Sciatic nerve (tissue), 2 donors: ENCODE data around the gene HS3ST6. TPM values are rescaled to one million over a fixed set of nuclear protein-coding genes. Genes with fewer than 3 reads are reported as not detected.
"Not testable (repeated sequence)": the region's sequence is repeated elsewhere in the genome, so short reads cannot be mapped to it uniquely, and the experiment has no call there.

Experiments used
- ATAC-seq: fragments of 200-7000 bp; cut with Tn5 transposase; one replicate; pipeline ENCODE4 v1.9.1; 2020; ENCODE audit warnings: mild to moderate bottlenecking, moderate library complexity
- DNase-seq: peaks from one replicate; pipeline ENCODE4 v3.0.0-alpha.2; 2020; ENCODE audit warnings: low spot score
- intact Hi-C: fragments of 100-400 bp; cut with DNase I; formaldehyde crosslinking; loops from one replicate; pipeline ENCODE4 v1.14.2; 2022
- total RNA-seq: library from RNA; stranded (reverse); fragmentation: NEBNext Ultra II Directional; extraction: Animal tissue kit (Norgen Biotek cat#: 25700); gene quantifications from one replicate; pipeline ENCODE4 v1.2.1, GENCODE V29; 2021
- donor health status: DM: no; HTN: no; CAD: no.
- donor health status: DM: no; HTN: no; CAD: no.

Gene HS3ST6
- total RNA-seq = not detected

- ATAC-seq = no peak
Observed at GRCh38 chr16:1918351-1919326, at the start of gene HS3ST6. Gene HS3ST6, minus strand, starts transcription at chr16:1918415. Its CDS starts 92 bp downstream, at chr16:1918323.

DNA sequence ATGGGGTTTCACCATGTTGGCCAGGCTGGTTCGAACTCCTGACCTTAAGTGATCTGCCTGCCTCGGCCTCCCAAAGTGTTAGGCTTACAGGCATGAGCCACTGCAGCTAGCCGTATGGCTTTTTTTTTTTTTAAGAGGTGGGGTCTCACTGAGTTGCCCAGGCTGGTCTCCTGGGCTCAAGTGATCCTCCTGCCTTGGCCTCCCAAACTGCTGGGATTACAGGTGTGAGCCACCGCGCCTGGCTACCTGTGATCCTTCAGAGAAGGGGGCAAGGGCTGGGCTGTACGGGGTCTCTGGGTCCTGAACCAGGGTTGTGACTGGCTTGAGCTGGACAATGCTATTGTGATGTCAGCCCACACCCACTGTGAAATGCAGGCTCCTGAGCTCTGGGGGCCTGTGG is 48.2 kb upstream of the HS3ST6 start, which contains the start of gene RNF151:
TSS of gene RNF151 (plus strand) at position 397 of the 400 bp plus-strand sequence. CDS start 26 bp downstream, outside the sequence.
- DNase-seq = no peak
- no peak for ATAC-seq
- intact Hi-C loops = no loop called here

More at GRCh38 chr16:1918351-1919326, at the start of gene HS3ST6:
- no peak for DNase-seq
- intact Hi-C loops = no loop called here

DNA sequence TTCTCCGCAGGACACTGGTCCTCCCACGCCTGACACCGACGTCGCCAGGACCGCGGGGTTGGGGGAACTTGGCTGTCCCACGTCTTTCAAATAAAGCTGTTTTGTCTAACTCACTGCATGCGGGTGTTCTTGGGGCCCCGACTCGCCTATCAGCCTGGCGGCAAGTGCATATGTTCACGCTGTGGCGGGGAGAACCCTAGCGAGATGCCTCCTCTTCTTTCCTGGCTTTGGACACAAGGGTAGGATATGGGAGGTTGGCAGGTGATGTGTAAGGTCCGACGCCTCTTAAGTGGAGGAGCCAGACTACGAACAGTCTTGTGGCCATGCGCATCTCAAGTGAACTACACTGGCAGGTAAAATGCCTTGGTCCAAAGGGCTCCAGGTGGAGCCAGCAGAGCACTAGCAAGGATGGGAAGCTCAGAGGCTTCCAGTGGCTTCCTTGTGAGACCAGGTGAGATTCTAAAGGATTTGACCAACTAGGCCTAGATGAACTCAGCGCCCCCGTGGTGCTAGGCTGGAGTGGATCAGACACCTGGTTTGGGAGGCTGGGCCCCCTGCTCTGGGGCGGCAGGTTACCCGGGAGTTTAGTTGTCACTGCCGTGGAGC is 47.3 kb upstream of the HS3ST6 start:
- no peak for DNase-seq
- no peak for ATAC-seq
- intact Hi-C loops = no loop called here

DNA sequence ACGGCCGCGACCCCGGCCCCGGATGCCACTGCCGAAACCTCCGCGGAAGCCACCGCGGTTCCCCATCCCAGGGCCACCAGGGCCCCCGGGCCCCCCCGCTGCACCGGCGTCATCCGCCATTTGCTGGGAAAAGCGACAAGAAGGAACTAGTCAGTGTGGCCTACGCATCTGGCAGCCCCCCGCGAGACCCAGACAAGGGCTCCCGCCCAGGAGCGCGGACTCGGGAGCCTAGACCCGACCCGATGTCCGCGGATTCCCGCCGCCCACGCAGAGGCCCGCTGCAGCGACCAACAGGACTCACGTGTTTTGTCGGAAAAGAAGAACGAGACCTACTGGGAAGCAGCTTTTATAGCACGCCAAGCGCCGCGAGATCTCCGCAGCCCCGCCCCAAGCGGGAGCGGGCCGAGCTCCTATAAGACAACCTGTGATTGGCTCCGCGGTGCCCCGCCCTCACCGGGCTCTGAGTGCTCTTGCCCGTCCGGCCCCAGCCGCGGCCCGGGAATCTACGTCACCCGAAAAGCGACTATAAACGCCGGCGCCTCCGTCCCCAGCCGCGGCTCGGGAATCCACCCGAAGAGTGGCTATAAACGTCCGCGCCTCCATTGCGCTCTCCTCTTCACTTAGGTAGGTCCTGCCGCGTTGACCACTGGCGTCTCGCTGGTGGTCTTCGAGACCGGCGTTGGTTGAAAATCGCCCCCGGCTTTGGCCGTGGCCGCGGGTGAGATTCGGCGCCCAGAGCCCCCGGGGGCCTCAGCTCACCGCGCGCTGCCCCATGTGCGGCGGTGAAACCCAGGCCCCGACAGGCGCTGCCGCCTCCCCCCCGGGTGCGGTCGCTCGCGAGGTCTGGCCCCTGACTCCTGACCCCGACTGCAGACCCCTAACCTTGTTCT is 46.5 kb upstream of the HS3ST6 start, which contains the start of gene RPS2:
TSS of gene RPS2 (minus strand) at position 321 of the 890 bp plus-strand sequence. CDS start at position 120, 201 bp downstream.
- intact Hi-C loops = no loop called here
- ATAC-seq (peak; percentile 98), DNase-seq (peak; percentile 100)

DNA sequence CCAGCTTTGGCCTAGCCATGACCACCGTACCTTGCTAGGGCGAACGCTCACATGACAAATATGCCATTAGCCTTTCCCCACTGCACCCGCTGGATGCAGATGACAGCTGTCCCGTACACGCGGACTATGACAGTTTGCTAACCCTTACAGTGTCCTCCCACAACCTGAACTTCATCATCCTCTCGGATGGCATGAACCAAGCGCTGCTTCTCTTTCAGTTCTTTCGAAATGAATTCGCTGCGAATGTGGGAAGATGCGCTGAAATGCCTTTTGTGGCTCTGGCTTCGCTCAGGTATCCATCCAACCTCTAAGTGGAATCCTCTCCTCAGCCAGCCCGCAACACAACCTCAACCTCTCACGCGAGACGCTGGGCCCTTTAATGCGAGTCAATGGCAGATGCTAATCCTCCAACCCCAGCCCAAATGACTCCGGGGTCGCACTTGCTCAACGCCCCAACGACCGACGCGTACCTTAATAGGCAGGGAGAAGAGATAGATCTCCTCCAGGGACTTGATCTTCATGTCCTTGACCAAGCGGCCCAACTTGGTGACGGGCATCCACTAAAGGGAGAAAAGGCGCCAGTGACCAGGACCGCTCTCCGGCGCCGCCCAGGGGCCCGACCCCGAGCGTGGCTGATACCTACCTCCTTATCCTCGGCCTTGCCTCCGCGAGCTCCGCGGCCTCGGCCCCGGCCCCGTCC is 45.7 kb upstream of the HS3ST6 start:
- intact Hi-C loops = no loop called here

GRCh38 chr16:1962161-1963153 is 44.2 kb upstream of the HS3ST6 start:
- intact Hi-C loops, ATAC-seq: not testable (repeated sequence)

More for the DNA sequence above, 45.7 kb upstream of the HS3ST6 start:
- DNase-seq (no peak), ATAC-seq (no peak)

DNA sequence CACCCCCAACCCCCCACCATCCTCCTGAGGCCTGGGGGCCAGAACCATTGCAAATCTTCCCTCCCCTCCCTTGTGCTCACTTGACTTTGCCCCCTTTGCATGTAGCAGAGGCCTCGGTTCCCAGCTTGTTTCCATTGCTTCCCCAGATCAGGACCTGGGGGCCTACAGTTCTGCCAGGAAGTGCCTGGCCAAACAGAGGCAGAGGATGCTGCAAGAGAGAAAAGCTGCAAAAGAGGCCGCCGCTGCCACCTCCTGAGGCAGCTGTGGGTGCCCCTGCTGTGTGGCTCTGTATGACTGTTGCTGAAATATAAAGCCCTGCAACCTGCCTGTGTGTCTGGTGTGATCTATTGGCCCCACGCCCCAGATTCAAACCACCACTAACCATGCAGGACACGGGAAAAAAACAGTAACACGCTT is 43.4 kb upstream of the HS3ST6 start:
- intact Hi-C loops = loop anchor here (2.0 kb wide), 1 partner anchor 17 kb away; no protein-coding TSS in a partner anchor
- no peak for ATAC-seq

More at GRCh38 chr16:1962161-1963153, 44.2 kb upstream of the HS3ST6 start:
- not testable (repeated sequence) for DNase-seq

GRCh38 chr16:1960665-1961630 is 42.7 kb upstream of the HS3ST6 start:
- DNase-seq (no peak), ATAC-seq (no peak)
- intact Hi-C loops = loop anchor here (2.0 kb wide), 1 partner anchor 18 kb away; no protein-coding TSS in a partner anchor

More for the DNA sequence above, 43.4 kb upstream of the HS3ST6 start:
- no peak for DNase-seq

DNA sequence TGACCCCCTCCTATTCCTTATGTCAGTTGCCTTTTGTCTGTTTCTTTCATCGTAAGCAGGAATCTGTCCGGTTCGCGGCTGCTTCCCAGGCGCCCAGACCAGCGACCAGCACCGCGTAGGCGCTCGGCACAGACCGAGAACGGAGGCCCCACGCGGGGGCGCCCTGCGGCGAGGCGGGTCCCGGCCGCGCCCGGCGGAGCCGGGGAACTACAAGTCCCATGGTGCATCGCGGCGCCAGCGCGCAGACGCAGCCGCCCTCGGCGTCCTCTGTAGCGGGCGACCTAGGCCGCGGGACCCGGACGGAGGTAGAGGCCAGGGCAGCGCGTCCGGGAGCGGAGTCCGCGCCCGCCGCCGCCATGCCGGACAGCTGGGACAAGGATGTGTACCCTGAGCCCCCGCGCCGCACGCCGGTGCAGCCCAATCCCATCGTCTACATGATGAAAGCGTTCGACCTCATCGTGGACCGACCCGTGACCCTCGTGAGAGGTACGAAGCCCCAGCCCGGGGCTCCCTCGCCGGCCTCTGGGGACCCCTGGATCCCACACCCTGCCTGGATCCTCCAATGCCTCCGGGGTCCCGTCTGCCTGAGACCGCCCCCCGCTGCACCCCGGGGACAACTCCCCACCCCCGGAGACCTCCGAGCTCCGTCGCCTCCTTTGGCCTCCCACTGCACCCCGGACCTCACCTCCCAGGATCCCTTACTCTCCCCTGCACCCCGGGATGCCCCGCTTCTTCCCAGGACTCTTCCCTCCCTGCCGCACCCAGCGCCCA is 41.2 kb upstream of the HS3ST6 start, which contains the start of gene NDUFB10:
TSS of gene NDUFB10 (plus strand) at position 270 of the 771 bp plus-strand sequence. CDS start at position 357, 87 bp downstream.
- ATAC-seq (peak; percentile 94), DNase-seq (peak; percentile 95)
- intact Hi-C loops = loop anchor here (2.0 kb wide), 1 partner anchor 19 kb away; no protein-coding TSS in a partner anchor

GRCh38 chr16:1958715-1959268 is 40.6 kb upstream of the HS3ST6 start:
- DNase-seq (no peak), ATAC-seq (peak; percentile 20)
- intact Hi-C loops = no loop called here

DNA sequence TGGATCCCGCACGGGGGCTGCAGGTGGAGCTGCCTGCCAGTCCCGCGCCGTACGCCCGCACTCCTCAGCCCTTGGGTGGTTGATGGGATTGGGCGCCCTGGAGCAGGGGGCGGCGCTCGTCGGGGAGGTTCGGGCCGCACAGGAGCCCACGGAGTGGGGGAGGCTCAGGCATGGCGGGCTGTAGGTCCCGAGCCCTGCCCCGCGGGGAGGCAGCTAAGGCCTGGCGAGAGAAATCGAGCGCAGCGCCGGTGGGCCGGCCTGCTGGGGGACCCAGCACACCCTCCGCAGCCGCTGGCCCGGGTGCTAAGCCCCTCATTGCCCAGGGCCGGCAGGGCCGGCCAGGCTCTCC is 39.9 kb upstream of the HS3ST6 start:
- DNase-seq, intact Hi-C loops, ATAC-seq: not testable (repeated sequence)

DNA sequence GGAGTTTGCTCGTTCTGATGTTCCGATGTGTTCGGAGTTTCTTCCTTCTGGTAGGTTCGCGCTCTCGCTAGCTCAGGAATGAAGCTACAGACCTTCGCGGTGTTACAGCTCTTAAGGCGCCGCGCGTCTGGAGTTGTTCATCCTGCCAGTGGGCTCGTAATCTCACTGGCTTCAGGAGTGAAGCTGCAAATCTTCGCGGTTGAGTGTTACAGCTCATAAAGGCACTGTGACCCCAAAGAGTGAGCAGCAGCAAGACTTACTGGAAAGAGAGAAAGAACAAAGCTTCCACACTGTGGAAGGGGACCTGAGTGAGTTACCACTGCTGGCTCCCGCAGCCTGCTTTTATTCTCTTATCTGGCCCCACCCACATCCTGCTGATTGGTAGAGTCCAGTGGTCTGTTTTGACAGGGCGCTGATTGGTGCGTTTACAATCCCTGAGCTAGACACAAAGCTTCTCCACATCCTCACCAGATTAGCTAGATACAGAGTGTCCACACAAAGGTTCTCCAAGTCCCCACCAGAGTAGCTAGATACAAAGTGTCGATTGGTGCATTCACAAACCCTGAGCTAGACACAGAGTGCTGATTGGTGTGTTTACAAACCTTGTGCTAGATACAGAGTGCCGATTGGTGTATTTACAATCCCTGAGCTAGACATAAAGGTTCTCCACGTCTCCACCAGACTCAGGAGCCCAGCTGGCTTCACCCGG is 39.4 kb upstream of the HS3ST6 start:
- intact Hi-C loops, ATAC-seq, DNase-seq: not testable (repeated sequence)

DNA sequence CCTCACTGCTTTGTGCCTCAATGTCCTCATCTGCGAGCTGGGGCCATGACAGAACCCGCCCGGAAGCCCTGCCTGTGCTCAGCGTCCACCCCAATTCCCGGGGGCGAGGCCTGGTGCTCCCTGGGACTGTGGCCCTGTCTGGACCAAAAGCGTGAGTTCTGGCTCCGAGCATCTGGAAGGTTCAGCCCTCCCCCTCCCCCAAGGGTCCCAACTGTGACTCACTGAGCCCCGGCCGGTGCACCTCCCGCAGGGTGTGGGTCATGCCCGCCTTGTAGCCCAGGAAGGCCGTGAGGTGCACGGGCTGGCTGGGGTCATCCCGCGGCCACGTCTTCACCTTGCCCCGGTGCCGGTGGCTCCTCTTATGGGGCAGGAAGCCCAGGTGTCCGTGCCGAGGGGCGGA is 35.5 kb upstream of the HS3ST6 start:
- intact Hi-C loops = no loop called here
- ATAC-seq = no peak
- DNase-seq = no peak

GRCh38 chr16:1950559-1950958 is 32.3 kb upstream of the HS3ST6 start:
- ATAC-seq (no peak), DNase-seq (no peak)
- intact Hi-C loops = no loop called here
